OCI-LY1 (cell line): ENCODE data around the gene STRADB.

Source experiments
- H2AFZ ChIP-seq: fragments of 200-600 bp; sonication (generic), shearing (Covaris generic); 2 replicates; pipeline ENCODE4 v1.6.0; 2014; ENCODE audit warnings: antibody characterized with exemption, mild to moderate bottlenecking, low read length
- H3F3A ChIP-seq: fragments of 200-600 bp; sonication (generic), shearing (Covaris generic); 2 replicates; pipeline ENCODE4 v1.6.0; 2014; ENCODE audit warnings: mild to moderate bottlenecking, antibody characterized with exemption, low read length, moderate library complexity; ENCODE audit not compliant: insufficient read depth
- H3K27ac ChIP-seq: fragments of 200-600 bp; sonication (generic); 2 replicates; pipeline ENCODE4 v1.5.1; 2014; ENCODE audit warnings: low read length, mixed run types, mild to moderate bottlenecking, low read depth; ENCODE audit not compliant: poor library complexity, severe bottlenecking
- H3K27me3 ChIP-seq: fragments of 200-600 bp; sonication (generic); 2 replicates; pipeline ENCODE4 v1.6.0; 2014; ENCODE audit warnings: antibody characterized with exemption, mild to moderate bottlenecking, low read length, moderate library complexity; ENCODE audit not compliant: insufficient read depth
- H3K36me3 ChIP-seq: fragments of 200-600 bp; sonication (generic); 2 replicates; pipeline ENCODE4 v1.6.1; 2014; ENCODE audit warnings: mild to moderate bottlenecking, antibody characterized with exemption, low read length, moderate library complexity, mixed read lengths; ENCODE audit not compliant: insufficient read depth
- H3K4me1 ChIP-seq: fragments of 200-600 bp; sonication (generic); 2 replicates; pipeline ENCODE4 v1.5.1; 2014; ENCODE audit warnings: mild to moderate bottlenecking, low read length, moderate library complexity; ENCODE audit not compliant: insufficient read depth, severe bottlenecking
- H3K4me2 ChIP-seq: fragments of 200-600 bp; sonication (generic), shearing (Covaris generic); 2 replicates; pipeline ENCODE4 v1.6.1; 2014; ENCODE audit warnings: low read length
- H3K4me3 ChIP-seq: fragments of 200-600 bp; sonication (generic); 2 replicates; pipeline ENCODE4 v1.5.1; 2014; ENCODE audit warnings: low read length, low read depth, mild to moderate bottlenecking, mixed read lengths; ENCODE audit not compliant: poor library complexity, severe bottlenecking
- H3K79me2 ChIP-seq: fragments of 200-600 bp; shearing (Covaris generic); 2 replicates; pipeline ENCODE4 v1.6.1; 2016; ENCODE audit warnings: mixed run types, low read length, mixed read lengths; ENCODE audit not compliant: insufficient read depth
- H3K9ac ChIP-seq: fragments of 200-600 bp; sonication (generic), shearing (Covaris generic); 2 replicates; pipeline ENCODE4 v1.6.1; 2014; ENCODE audit warnings: mild to moderate bottlenecking, low read length, mixed read lengths
- H3K9me2 ChIP-seq: fragments of 200-600 bp; sonication (generic), shearing (Covaris generic); 2 replicates; pipeline ENCODE4 v1.6.1; 2014; ENCODE audit warnings: low read depth, mild to moderate bottlenecking, low read length, mixed read lengths
- H3K9me3 ChIP-seq: fragments of 200-600 bp; shearing (Covaris generic); 2 replicates; pipeline ENCODE4 v1.6.1; 2014; ENCODE audit warnings: low read length, mixed read lengths
- H4K20me1 ChIP-seq: fragments of 200-600 bp; sonication (generic), shearing (Covaris generic); 2 replicates; pipeline ENCODE4 v1.6.0; 2016; ENCODE audit warnings: mild to moderate bottlenecking, low read length; ENCODE audit not compliant: insufficient read depth
- EZH2 ChIP-seq: fragments of 200-600 bp; sonication (generic), shearing (Covaris generic); IDR thresholded peaks from 2 replicates; pipeline ENCODE4 v1.8.0; 2017; ENCODE audit warnings: borderline replicate concordance, mixed run types, mild to moderate bottlenecking, antibody characterized with exemption, low read length, moderate library complexity, mixed read lengths
- TF ChIP-seq, protein P1 (sequence below): fragments of 200-600 bp; sonication (generic), shearing (Covaris generic); IDR thresholded peaks from 2 replicates; pipeline ENCODE4 v1.5.1; 2017; ENCODE audit warnings: mild to moderate bottlenecking, antibody characterized with exemption, low read length, moderate library complexity, mixed read lengths

The STRADB gene

GRCh38 chr2:201441409-201441808 is 10.1 kb upstream of the STRADB start:
- H3K9me3 ChIP-seq: no peaks in the 10 kb centered on the region
- no peak overlapping the region for H3K4me3 ChIP-seq
- H3K4me2 ChIP-seq: no peak overlapping the region
- TF ChIP-seq, protein P1, sequence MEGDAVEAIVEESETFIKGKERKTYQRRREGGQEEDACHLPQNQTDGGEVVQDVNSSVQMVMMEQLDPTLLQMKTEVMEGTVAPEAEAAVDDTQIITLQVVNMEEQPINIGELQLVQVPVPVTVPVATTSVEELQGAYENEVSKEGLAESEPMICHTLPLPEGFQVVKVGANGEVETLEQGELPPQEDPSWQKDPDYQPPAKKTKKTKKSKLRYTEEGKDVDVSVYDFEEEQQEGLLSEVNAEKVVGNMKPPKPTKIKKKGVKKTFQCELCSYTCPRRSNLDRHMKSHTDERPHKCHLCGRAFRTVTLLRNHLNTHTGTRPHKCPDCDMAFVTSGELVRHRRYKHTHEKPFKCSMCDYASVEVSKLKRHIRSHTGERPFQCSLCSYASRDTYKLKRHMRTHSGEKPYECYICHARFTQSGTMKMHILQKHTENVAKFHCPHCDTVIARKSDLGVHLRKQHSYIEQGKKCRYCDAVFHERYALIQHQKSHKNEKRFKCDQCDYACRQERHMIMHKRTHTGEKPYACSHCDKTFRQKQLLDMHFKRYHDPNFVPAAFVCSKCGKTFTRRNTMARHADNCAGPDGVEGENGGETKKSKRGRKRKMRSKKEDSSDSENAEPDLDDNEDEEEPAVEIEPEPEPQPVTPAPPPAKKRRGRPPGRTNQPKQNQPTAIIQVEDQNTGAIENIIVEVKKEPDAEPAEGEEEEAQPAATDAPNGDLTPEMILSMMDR: no peak
- TF ChIP-seq EZH2: no peak
- no peak overlapping the region for H3K27ac ChIP-seq
- H3K27me3 ChIP-seq: no peaks in the 10 kb centered on the region
- no peaks in the 10 kb centered on the region for H3K9me2 ChIP-seq
- H3K36me3 ChIP-seq: no peaks in the 10 kb centered on the region
- no peaks in the 10 kb centered on the region for H3F3A ChIP-seq
- no peak overlapping the region for H2AFZ ChIP-seq
- H4K20me1 ChIP-seq: no peaks in the 10 kb centered on the region
- H3K4me1 ChIP-seq: peaks cover 7% of the 10 kb centered on the region
- no peaks in the 10 kb centered on the region; the same call in 1 of the 2 replicates for H3K79me2 ChIP-seq
- H3K9ac ChIP-seq: no peak overlapping the region

DNA sequence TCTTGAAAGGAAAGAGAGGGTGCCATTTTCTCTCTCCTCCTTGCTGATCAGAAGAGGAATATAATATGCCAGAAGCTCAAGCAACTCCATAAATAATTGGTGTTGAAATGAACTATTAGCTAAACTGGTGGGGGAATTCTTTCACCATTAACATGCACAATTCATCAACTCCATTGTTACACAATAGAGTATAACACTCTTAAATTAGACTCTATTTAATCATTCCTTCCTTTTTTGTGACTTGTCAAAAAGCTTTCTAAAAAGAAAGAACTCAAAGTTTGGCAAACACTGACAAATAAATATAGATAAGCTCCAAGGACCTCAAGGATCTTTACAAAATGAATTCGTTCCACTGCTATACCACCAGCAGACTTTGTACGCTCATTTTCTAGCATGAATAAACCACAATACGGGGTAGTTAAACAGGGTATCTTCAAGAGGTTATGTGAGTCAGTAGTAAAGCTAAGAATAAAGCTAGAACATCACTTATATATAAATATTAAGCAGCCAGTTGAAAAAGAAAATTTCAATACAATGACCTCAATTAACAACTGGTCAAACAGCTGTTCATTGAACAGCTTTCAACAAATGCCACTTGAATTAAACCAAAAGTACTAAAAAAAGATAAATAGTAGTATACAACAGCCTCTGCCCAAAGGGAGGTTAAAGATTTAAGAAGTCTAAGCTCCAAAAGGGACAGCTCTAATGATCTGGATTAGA is 6.6 kb upstream of the STRADB start:
- H3K4me3 ChIP-seq: no peak overlapping the region
- H3K9me2 ChIP-seq: no peaks in the 10 kb centered on the region
- no peaks in the 10 kb centered on the region for H3K9me3 ChIP-seq
- H3K9ac ChIP-seq: no peak overlapping the region
- no peak overlapping the region for H2AFZ ChIP-seq
- no peak overlapping the region for H3K4me2 ChIP-seq
- no peaks in the 10 kb centered on the region for H3K79me2 ChIP-seq
- H3K4me1 ChIP-seq: peaks cover 7% of the 10 kb centered on the region
- H3F3A ChIP-seq: no peaks in the 10 kb centered on the region
- H3K36me3 ChIP-seq: no peaks in the 10 kb centered on the region
- no peak overlapping the region for H3K27ac ChIP-seq
- H4K20me1 ChIP-seq: no peaks in the 10 kb centered on the region
- TF ChIP-seq, protein P1: no peak
- no peak for TF ChIP-seq EZH2
- H3K27me3 ChIP-seq: no peaks in the 10 kb centered on the region

GRCh38 chr2:201447086-201447485 is 4.5 kb upstream of the STRADB start:
- Histone ChIP-seq H3K4me3 (no peak overlapping the region), H3K27ac (no peak overlapping the region), H3F3A (no peaks in the 10 kb centered on the region), H3K9ac (no peak overlapping the region), H2AFZ (no peak overlapping the region), H3K27me3 (no peaks in the 10 kb centered on the region), H3K9me3 (no peaks in the 10 kb centered on the region), H3K4me1 (peaks cover 7% of the 10 kb centered on the region), H3K36me3 (no peaks in the 10 kb centered on the region), H3K79me2 (no peaks in the 10 kb centered on the region; the same call in 1 of the 2 replicates), H3K9me2 (no peaks in the 10 kb centered on the region), H3K4me2 (no peak overlapping the region), H4K20me1 (no peaks in the 10 kb centered on the region)
- TF ChIP-seq, protein P1: no peak
- no peak for TF ChIP-seq EZH2
